Fibroblast of skin of scalp (primary cell): ENCODE measurements around the gene PTPRN2.

ENCODE experiments used
- DNase-seq: peaks from one replicate; pipeline ENCODE4 v3.0.0-alpha.2; 2013

Gene PTPRN2

DNA sequence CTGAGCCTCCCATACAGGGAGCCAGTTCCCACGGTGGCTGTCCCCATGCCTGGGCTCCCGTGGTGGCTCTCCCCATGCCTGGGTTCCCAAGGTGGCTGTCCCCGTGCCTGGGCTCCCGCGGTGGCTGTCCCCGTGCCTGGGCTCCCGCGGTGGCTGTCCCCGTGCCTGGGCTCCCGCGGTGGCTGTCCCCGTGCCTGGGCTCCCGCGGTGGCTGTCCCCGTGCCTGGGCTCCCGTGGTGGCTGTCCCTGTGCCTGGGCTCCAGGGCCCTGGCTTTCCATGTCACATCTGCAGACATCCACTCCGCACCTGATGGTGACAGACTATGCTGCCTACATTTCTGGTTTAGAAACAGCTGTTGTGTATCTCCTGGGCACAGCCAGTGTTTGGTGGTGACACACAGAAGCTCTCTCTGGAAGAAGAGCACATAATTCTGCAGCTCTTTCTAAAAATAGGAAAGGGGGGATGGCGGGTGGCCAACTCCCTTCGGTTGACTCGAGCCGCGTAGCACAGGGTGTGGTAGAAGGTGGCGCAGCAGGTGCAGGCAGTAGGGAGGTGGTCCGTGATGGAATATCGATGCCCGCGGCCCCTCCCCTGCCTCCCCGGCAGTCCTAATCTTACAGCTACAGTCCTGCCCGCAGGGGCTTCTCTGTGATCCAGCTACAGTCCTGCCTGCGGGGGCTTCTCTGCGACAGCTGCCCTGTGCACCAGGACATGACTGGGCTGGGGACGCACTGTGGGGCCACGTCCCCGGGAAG, 999.6 kb downstream of the PTPRN2 start:
- no peak for DNase-seq

DNA sequence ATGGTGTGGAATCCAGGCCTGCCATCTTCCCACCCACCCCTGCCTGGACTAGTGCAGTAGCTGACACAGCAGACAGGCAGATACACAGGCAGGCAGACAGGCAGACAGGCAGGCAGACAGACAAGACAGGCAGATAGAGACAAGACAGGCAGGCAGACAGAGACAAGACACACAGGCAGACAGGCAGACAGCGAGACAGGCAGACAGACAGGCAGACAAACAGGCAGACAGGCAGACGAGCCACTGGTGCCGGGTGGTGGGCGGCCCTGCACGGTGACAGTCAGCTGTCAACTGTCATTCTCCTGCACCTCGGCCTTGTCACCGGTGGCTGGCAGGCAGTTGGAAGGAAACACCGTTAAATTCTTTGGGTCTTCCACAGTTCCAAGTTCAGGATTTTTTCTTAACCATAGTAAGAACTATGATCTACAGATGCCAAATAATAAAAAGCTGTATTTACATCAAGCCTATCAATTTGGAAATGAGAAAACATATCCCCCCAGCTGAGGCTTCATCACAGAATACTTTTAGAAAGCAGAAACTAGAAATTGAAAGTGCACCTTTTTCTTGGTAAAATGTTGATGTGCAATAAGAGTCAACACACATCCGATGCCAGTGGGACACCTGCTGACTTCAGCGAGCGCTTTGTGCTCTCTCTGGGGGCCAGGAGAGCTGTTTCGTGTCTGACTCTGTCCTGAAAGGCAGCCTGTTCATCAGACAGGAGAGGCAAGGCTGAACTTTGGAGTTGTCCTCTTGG, 1000.4 kb downstream of the PTPRN2 start:
- DNase-seq, result no peak

DNA sequence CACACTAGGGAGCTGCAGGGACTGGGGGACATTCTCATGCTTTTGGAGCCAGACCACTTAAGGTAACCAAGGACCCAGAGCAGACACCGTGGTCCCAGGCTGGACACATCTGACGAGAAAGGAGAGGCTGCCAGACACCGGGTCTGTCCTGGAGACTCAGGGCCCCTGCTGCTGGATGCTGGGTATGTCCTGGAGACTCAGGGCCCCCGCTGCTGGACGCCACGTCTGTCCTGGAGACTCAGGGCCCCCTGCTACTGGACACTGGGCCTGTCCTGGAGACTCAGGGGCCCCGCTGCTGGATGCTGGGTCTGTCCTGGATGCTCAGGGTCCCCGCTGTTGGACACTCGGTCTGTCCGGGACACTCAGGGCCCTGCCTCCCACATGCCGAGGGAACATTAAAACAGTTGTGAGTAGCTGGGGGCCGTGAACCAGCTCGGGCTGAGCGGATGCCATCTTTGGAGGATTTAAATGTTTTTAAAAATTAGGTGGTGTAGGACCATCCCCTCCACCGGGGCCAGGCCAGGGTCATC, 1001.1 kb downstream of the PTPRN2 start:
- no peak for DNase-seq

DNA sequence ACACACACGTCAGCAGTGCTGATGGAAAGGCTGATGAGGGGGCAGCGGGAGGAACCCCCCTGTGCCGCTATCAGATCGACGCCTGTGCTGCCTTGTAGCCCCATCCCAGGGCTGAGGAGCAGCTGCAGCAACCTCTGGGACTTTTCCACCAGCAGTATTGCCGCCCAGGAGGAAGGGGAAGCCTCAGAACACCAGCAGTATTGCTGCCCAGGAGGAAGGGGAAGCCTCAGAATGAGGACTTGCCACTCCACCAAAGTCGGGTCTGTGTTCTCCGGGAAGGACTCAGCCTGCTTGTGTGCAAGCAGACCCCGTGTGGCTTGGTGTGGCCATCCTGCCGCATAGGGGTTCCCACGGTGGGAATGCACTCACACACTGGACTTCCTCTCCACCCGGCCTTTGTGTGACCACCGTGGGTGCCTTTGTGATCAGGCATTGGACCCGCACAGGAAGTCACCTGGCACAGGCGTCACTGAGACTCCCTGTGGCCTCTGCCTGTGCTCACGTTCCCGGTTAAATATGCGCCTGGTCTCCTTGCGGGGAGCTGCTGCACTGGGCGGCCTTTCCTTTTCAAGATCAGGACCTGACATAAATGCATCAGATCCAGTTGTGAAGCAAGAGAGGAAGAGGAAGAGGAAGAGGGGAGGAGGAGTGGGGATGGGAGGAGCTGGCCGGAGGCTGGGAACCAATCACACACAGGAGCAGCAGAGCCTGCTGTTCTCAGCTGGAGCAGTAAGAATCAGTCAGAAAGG, 1002.3 kb downstream of the PTPRN2 start:
- no peak for DNase-seq

DNA sequence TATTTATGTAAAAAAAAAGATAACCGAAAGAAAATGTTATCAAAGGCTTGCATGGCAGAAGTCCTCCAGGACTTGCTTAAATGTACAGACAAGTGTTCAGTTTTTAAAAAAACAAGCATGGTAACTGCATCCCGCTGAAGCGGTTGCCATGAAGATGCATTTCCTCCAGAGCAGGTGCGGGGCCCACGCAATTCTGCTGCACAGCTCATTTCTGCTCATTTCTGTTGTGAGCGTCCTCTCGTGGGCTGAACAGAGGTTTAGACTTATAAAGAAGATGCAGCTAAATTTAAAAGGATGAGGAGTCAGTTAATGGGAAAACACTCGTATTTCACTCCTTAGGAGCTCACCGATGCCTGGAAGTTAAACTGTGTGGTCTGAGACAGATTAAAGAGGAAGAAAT, 1003.2 kb downstream of the PTPRN2 start:
- no peak for DNase-seq

DNA sequence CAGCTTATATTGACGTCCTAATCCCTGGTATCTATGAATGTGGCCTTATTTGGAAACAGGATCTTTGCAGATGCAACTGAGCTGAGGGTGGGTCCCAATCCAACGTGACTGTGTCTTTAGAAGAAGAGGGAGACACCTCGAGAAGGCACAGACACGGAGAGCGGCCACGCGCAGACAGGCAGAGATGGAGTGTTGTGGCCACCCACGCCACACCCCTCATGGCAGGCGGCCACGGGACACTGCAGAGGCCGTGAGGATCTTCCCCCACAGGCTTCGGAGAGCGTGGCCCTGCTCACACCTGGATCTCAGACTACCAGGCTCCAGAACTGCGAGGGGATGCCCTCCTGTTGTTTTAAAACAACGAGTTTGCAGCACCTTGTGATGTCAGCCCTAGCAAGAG, 1005.9 kb downstream of the PTPRN2 start:
- DNase-seq, result no peak

DNA sequence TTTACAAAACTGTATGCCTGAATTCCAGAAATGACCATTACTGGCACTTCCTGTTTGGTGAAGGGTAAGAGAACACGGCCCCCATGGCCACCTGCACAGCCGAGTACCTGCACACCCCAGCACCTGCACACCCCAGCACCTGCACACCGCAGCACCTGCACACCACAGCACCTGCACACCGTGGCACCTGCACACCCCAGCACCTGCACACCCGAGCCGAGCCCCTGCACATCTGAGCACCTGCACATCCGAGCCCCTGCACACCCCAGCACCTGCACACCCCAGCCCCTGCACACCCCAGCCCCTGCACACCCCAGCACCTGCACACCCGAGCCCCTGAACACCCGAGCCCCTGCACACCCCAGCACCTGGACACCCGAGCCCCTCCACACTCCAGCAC, 1007.3 kb downstream of the PTPRN2 start:
- DNase-seq, result no peak

DNA sequence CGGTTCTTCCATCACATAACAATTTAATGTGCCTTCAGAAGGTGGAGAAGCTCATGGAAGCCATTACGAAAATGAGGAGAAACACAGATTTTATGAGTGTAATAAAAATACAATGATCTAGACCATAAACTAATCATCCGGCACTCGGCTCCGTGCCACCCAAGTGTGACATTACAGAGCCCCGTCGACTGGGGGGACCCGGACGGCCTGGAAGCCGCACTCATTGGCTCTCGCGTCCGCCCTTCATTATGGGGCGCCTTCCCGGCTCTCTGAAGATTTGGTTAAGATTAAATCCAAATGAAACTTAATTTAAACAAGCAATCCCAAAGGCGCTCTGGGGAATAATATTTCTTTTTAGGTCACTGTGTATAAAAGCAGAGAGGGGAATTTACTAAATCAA, 1008.2 kb downstream of the PTPRN2 start:
- DNase-seq, result no peak

DNA sequence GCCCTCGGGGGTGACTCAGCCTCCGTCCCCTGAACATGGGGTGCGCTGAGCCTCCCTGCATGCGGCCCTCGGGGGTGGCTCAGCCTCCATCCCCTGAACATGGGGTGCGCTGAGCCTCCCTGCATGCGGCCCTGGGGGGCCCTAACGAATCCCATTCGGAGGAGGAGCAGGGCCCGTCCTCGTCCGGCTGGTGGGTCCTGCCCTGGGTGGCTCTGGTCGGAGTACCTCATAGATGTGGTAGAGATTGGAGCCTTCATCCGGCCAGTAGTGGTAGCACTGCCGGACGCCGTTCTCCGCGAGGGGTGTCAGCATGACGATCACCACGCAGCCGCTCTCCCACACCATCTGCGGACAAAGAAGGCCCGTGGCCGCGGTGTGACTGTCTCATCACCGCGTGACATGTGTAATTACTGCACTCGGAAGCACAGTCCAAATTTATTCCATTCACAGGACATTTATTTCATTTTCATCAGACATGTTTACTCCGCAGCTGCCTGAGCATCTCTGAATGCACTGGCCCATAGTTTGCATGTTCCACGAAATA, 1009.8 kb downstream of the PTPRN2 start:
- DNase-seq, result no peak

DNA sequence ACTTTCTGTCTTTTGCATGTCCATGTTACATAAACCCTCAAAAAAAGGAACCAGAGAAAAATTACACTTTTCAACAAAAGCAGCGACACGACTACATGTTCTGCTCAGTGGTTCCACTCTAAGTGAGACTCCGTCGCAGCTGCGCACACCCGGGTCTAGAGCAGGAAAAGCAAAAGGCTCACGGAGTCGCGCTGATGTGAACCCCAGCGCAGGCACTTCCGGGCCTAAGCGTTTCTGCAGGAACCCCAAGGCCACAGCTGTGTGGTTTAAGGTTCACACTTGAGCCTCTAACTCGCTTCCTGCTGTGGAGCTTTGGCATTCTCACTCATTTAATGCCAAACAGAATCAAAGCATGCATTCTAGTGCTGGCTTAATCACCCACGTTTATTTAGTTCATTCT, 1010.6 kb downstream of the PTPRN2 start:
- DNase-seq, result no peak

DNA sequence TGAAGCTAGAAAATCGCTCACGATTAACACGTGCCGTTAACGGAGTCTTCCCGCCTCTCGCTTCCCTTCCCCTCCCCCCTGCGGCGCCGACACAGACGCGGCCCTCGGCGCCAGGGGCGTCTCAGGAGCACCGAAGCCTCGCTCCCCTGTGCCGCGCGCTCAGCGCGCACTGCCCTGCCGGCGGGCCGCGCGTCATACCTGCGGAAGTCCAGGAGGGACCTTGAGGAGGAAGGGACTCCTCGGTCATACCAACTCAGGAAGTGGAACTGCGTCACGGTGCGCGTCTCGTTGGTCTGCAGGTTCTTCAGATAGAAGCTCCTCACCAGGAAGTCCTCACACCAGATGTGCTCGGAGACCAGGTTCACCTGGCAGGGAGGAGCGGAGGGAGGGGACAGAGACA, 1011.2 kb downstream of the PTPRN2 start:
- no peak for DNase-seq

DNA sequence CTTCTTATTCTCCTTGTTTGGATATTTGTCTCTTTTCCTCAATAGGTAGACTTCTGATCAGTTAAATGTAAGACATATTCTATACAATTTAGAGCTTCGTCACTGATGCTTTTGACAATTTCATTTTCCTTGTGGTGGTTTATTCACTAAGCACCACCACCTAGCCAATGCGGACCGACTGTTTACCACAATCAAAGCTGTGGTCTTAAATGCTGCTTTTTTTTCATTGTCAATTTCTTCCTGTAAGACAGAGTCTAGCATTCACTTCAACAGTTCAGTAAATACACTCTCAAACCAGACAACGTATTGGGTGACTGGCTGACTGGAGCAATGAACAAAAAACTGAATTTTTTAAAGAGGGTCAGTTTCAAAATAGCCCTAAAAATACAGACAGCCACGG, 1011.8 kb downstream of the PTPRN2 start:
- DNase-seq, result no peak

DNA sequence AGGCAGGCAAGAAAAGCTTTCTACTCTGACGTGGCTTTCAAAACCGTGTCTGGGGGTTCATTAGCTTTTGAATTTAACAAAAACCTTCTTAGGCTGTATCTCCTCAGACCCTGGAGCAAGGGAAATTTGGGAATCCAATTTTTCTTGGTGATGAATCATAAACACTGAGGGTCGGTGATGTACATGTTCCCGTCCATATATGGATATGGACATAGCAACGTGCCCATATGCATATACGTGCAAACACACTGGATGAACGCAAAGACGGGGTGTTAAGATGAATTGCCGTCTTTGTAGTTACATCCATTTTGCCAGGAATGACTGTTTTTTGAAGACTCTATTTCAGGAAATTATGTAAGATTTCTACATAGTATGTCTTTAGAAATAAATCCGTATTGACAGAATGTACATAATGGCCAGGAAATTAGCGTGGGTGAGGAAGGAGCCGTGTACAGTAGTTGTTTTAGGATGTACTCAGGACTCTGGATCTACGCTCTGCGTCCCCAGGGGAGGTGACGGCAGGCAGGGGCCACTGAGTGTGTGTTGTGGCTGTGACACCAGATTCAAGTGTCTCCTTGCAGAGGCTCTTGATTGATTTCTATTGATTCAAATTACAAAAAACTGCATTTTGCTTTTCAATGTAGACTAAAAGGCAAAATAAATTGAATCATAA, 1012.6 kb downstream of the PTPRN2 start:
- no peak for DNase-seq

DNA sequence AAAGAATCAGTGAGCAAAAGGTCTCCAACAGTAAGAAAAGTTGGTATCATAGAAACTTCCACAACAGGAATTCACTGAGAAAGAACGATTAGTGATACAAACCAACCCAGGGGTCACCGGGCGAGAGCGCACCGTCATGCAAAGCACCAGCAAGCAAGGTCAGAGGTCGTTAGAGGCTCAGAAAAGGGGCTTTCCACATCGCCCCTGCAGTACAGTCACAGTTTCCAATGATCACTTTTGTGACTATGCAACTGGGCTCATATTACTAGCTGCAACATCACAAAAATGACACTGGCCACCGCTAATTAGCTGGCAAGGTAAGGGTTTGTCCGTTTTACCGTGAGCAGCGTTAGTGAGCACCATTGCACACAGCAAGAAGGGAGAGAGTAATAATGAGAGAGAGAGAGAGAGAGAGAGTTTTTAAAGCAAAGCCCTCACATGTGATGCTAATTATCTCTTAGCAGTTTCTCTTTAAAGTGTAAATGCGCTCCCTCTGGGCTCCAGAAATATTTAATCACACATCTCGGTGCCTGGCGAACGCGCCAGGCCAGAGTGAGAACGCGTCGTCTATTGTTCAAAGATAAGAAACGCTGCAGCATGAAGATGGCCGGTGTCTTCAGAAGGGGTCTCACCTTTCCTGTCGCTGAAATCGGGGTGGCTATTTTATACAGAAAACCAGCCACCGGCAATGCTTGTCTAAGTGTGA, 1013.4 kb downstream of the PTPRN2 start:
- no peak for DNase-seq

DNA sequence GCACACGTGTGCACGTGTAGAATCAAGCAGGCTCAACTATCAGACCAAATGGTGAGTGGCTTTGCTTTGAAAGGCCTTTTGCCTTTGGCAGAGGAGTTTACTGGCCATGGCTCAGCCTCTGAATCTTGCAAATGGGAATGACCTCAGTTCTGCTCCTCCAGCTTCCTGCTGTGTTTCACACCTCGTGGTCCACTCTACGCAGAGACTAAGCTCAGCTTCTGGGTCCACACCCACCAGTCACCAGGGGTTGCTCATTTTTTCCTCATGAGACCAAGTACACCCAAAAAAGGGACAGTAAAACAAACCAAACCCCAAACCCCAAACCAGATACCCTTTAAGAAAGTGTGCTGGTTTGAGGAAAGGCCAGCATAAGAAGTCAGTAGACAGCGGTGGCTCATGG, 1014.4 kb downstream of the PTPRN2 start:
- no peak for DNase-seq

DNA sequence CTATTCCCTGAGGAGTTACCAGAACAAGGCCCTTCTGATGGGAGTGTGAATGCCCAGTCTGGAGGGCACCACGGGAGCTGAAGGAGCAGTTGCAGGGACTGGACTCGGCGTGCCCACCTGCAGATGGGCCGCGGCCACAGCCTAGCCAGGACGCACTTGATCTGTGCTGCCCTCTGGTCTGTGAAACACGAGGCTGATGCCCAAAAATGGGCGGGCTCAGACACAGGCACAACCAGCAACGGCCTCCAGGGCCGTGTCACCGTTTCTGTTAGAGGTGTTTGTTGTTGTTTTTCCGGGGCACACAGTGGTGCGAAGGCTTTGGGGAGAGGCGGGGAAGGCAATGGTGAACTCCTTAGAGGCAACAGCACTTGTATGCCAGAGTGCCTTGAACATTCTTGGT, 1015.0 kb downstream of the PTPRN2 start:
- no peak for DNase-seq

DNA sequence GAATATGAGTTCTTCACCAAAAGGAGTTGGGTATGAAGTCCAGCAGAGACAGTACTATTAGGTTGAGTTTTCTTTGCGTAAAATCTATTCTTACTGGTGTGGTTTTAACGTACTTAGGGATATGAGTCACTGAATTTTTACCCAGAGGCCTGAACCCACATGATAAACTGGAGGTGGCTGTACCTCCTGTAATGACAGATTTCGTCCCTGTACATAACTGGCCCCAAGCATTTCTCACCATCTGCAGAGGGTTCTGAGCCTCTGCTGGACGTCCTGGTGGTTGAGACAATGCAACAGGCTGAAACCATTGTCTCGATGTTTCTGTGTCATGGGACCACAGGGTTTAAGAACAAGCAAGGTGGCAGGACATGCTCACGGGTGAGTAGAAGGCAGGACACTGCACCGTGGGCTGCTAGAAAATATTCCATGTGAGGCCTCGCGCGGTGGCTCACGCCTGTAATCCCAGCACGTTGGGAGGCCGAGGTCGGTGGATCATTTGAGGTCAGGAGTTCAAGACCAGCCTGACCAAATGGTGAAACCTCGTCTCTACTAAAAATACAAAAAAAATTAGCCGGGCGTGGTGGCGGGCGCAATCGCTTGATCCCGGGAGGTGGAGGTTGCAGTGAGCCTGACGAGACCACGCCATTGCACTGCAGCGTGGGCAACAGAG, 1017.0 kb downstream of the PTPRN2 start:
- DNase-seq, result no peak

DNA sequence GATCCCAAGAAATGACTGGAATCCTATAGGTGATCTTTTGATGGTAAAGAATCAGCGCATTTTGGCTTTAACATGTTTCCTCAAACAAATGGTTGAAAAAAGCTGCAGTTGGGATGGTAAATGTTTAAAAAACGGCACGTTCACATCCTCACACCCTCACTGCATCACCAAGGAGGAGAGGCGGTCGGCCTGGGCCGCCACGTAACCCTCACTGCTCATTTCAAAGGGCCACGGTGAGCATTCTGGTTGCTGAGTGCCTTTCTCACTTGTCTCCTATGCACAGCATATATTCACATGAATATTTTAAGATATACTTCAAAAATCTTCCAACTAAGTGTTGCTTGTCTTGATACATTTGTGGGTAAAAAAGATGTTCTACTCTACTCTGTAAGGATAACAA, 1017.7 kb downstream of the PTPRN2 start:
- DNase-seq, result no peak

DNA sequence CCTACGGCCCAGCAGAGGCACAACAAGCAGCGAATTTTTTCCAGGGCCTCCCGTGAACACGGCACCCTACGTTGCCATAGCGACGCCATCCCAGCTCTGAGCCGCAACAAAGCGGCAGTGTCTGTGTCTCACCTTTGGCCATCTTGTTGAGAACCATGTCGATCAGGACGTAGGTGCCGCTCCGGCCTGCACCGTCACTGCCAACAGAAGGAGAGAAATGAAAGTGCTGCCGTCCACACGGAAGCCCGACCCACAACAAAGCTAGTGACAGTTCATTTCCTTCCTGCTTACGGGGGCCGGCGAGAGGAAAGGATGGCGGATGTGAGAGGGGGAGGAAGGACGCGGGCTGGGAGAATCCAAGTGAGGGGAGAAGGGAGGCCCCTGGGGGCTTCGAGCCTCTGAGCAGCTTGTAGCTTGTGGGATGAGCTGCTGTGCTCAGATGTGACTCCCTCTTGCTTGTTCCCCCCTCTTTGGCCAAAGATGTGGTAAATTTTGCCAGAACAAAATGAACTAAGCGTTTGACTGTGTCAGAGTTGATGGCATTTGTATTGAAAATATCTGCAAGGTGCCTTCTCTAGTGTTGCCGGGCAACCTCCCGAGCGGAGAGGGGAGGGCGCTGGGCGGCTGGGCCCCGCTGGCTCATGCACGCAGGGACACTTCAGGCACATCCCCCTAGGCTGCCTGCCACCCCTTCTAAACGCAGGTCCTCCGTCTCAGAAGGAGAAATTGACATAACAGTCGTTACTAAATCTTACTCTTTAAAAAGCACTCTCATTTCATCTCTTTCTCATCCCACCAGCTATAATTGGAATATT, 1018.6 kb downstream of the PTPRN2 start:
- peak; percentile 13 for DNase-seq

DNA sequence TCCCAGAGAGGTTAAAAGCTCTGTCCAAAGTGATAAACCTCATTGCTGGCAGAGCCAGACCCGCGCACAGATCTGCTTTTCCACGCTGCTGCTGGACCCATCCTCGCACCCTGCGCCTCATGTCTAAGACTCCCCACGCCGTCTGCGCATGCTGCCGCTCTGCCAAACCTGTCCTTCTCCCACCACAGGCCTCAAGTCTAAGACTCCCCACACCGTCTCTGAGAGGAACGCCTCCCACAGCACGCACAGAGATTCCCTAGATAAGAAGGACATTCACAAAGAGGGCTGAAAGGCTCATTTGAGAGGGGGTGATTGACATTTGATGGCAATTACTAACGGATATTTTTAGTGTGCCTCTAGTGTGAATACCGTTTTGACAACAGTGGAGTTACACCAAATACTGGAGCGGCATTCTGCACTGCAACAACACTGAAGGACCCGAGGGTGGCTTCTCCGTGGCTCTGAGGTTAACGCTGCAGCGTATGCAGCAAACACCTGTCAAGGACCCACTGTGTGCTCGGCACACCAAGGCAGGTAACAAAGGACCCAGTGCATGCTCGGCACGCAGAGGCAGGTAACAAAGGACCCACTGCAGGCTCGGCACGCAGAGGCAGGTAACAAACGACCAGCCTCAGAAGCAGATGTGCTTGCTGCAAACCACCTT, 1019.4 kb downstream of the PTPRN2 start:
- no peak for DNase-seq
